ENCODE results near the gene PELI2. TPM values are rescaled to one million over a fixed set of nuclear protein-coding genes. Genes with fewer than 3 reads are reported as not detected.

PELI2 gene
- total RNA-seq, 2 donors from 2014 or later = 4.4 to 7.0 TPM

DNA sequence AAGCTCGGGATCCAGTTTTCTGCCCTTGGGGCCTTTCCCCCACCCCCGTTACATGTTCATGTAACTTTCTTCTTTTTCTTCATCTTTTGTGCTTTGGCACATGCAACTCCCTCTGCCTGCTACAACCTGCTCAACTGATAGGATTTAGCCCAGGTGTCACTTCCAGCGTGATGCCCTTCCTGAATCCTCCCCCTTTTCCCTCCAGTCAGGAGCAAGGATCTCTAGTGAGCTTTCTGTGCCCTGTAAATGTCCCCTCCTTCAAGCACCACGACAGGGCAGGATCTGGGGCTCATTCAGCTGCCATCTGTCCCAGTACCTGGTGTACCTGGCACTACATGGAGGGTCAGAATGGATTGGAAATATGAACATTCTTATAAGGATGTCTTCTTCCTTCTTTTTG, 15.3 kb downstream of the PELI2 start:
- TF ChIP-seq CTCF (IDR thresholded peaks at IDR 0.05) = no peak
- Histone ChIP-seq H3K27me3 (no peaks in the 10 kb centered on the region), H3K36me3 (no peaks in the 10 kb centered on the region), H3K4me3 (no peak overlapping the region), H3K9me3 (no peaks in the 10 kb centered on the region), H3K4me1 (peaks cover 0 to 38% of the 10 kb centered on the region in 2 donors), H3K27ac (no peak overlapping the region)
- no peak for DNase-seq (ENCODE audit: low spot score)

GRCh38 chr14:56135001-56135400, 16.8 kb downstream of the PELI2 start:
- Histone ChIP-seq H3K4me3 (no peak overlapping the region), H3K36me3 (no peaks in the 10 kb centered on the region), H3K27ac (no peak overlapping the region), H3K27me3 (no peaks in the 10 kb centered on the region), H3K9me3 (no peaks in the 10 kb centered on the region), H3K4me1 (peaks cover 0 to 28% of the 10 kb centered on the region in 2 donors)
- TF ChIP-seq CTCF (IDR thresholded peaks at IDR 0.05) = no peak
- DNase-seq (ENCODE audit: low spot score) = no peak

GRCh38 chr14:56135668-56136067, 17.5 kb downstream of the PELI2 start:
- Histone ChIP-seq H3K4me1 (peaks cover 0 to 25% of the 10 kb centered on the region in 2 donors), H3K36me3 (no peaks in the 10 kb centered on the region), H3K9me3 (no peaks in the 10 kb centered on the region), H3K27me3 (no peaks in the 10 kb centered on the region), H3K4me3 (no peak overlapping the region), H3K27ac (no peak overlapping the region)
- no peak for TF ChIP-seq CTCF (IDR thresholded peaks at IDR 0.05)
- DNase-seq (ENCODE audit: low spot score) = no peak

- H3K36me3 ChIP-seq = no peaks in the 10 kb centered on the region
These were observed 18.6 kb downstream of the PELI2 start for GRCh38 chr14:56136571-56137452.

DNA sequence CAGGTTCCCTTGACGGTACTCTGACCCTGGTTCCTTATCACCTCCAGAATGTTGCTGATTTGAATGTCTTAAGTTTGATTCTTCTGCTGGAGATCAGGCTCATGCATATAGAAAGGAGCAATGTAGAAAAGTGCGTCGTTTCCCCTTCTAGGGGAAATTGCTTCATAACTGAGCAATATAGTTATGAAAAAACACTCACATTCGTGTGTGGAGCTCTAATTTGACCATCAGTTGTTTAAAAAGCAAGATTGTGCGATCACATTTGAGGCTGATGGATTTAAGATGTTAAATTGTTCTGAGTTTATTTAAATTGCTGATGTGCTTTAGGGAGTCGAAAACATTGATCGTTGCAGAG, 19.2 kb downstream of the PELI2 start:
- no peak for TF ChIP-seq CTCF (IDR thresholded peaks at IDR 0.05)
- Histone ChIP-seq H3K4me3 (no peak overlapping the region), H3K27me3 (no peaks in the 10 kb centered on the region), H3K4me1 (peaks cover 0 to 14% of the 10 kb centered on the region in 2 donors), H3K36me3 (no peaks in the 10 kb centered on the region), H3K27ac (no peak overlapping the region), H3K9me3 (no peaks in the 10 kb centered on the region)
- DNase-seq (ENCODE audit: low spot score) = no peak

More at GRCh38 chr14:56136571-56137452, 18.6 kb downstream of the PELI2 start:
- TF ChIP-seq CTCF (IDR thresholded peaks at IDR 0.05) = no peak
- H3K27me3 ChIP-seq = no peaks in the 10 kb centered on the region
- no peaks in the 10 kb centered on the region for H3K9me3 ChIP-seq
- no peak for DNase-seq (ENCODE audit: low spot score)
- no peak overlapping the region for H3K4me3 ChIP-seq
- H3K27ac ChIP-seq = no peak overlapping the region
- peaks cover 0 to 20% of the 10 kb centered on the region in 2 donors for H3K4me1 ChIP-seq

Data from right atrium auricular region (tissue), 2 donors.